ENCODE measurements around the gene TLCD2. TPM values are rescaled to one million over a fixed set of nuclear protein-coding genes. Genes with fewer than 3 reads are reported as not detected.

Gene TLCD2
- total and polyA plus RNA-seq, 7 donors, result 1.1 to 2.9 (median 1.6) TPM

DNA sequence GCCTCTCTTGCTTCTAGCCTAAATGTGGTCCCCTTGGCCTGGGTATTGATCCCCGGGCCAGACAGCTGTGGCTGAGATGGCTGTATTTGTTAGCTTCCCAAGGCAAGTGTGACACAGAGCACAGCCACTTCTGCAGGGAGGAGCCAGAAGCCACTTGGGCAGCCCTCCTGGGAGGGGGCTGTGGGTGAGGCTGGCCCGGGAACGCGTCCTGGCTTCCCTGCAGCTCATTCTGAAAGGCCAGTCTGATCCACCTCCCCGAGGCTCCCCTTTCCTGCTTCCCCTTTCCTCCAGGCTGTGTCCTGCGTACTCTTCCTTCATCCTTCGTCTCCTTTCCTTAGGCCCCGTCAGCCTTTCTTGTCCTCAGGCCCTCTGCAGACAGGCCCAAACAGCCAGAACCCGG lies 40.5 kb upstream of the TLCD2 start:
- no peaks in the 10 kb centered on the region for H3K36me3 ChIP-seq (ENCODE audit: insufficient read depth in 1 of 2, low read depth in 1 of 2)
- H3K9me3 ChIP-seq, result no peaks in the 10 kb centered on the region
- 77 to 88% (median 83%) methylated on average over 9 of the region's 9 CpGs for WGBS, 3 donors
- DNase-seq, result no peak
- peaks cover 3% of the 10 kb centered on the region for H3K4me1 ChIP-seq
- TF ChIP-seq, protein P1, sequence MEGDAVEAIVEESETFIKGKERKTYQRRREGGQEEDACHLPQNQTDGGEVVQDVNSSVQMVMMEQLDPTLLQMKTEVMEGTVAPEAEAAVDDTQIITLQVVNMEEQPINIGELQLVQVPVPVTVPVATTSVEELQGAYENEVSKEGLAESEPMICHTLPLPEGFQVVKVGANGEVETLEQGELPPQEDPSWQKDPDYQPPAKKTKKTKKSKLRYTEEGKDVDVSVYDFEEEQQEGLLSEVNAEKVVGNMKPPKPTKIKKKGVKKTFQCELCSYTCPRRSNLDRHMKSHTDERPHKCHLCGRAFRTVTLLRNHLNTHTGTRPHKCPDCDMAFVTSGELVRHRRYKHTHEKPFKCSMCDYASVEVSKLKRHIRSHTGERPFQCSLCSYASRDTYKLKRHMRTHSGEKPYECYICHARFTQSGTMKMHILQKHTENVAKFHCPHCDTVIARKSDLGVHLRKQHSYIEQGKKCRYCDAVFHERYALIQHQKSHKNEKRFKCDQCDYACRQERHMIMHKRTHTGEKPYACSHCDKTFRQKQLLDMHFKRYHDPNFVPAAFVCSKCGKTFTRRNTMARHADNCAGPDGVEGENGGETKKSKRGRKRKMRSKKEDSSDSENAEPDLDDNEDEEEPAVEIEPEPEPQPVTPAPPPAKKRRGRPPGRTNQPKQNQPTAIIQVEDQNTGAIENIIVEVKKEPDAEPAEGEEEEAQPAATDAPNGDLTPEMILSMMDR (IDR thresholded peaks at IDR 0.05), result no peak
- intact Hi-C loops (cut with DNase I), result no loop called here
- H3K27me3 ChIP-seq (ENCODE audit: insufficient read depth in 3 of 3, low read length in 2 of 3), result no peaks in the 10 kb centered on the region
- no peak for ATAC-seq
- no peak overlapping the region for H3K27ac ChIP-seq
- H3K4me3 ChIP-seq, result no peak overlapping the region

DNA sequence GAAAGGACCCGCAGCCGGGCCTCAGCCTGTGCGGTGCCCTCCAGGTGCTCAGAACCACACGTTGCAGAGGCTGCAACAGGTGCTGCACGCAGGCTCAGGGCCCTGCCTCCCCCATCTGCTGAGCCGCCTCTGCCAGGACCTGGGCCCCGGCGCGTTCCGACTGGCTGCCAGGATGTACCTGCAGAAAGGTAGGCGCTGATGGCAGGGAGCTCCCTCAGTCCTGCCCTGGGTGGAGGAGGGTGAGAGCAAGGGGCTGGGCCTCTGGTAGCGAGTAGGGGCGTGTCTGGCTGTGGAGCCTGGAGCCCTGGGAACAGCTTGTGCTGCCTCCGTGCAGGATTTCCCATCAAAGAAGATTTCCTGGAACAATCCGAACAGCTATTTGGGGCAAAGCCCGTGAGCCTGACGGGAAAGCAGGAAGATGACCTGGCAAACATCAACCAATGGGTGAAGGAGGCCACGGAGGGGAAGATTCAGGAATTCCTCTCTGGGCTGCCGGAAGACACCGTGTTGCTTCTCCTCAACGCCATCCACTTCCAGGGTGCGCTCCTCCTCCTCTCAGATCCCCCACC lies 36.9 kb upstream of the TLCD2 start:
- H3K27me3 ChIP-seq (ENCODE audit: insufficient read depth in 3 of 3, low read length in 2 of 3), result no peaks in the 10 kb centered on the region
- intact Hi-C loops (cut with DNase I), result no loop called here
- TF ChIP-seq, protein P1 (IDR thresholded peaks at IDR 0.05), result no peak
- WGBS, 3 donors, result 72 to 77% (median 72%) methylated on average over 21 to 22 of the region's 22 CpGs
- no peaks in the 10 kb centered on the region for H3K36me3 ChIP-seq (ENCODE audit: insufficient read depth in 1 of 2, low read depth in 1 of 2)
- H3K27ac ChIP-seq, result peak overlapping the region; percentile 36
- H3K9me3 ChIP-seq, result no peaks in the 10 kb centered on the region
- H3K4me3 ChIP-seq, result no peak overlapping the region
- DNase-seq, result no peak
- H3K4me1 ChIP-seq, result no peaks in the 10 kb centered on the region
- ATAC-seq, result peak; percentile 56 to 65 (median 63)

DNA sequence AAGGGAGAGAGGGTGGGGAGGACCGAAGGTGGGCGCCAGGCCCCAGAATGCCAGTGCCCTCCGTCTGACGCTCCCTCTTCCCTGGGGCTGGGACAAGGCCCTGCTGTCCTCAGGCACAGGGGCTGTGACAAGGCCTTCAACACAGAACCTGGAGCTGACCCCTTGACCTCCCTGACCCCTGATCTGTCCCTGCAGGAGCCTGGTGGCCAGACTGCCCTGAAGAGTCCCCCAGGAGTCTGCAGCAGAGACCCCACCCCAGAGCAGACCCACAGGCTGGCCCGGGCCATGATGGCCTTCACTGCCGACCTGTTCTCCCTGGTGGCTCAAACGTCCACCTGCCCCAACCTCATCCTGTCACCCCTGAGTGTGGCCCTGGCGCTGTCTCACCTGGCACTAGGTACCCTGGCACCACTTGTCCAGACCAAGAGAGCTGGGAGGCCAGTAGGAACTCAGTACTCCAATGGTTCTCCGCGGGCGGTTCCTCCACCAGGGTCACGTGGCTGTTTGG lies 35.4 kb upstream of the TLCD2 start:
- 90 to 93% (median 93%) methylated on average over 12 of the region's 12 CpGs for WGBS, 3 donors
- TF ChIP-seq, protein P1 (IDR thresholded peaks at IDR 0.05), result no peak
- H3K27ac ChIP-seq, result no peak overlapping the region
- H3K36me3 ChIP-seq (ENCODE audit: insufficient read depth in 1 of 2, low read depth in 1 of 2), result no peaks in the 10 kb centered on the region
- H3K27me3 ChIP-seq (ENCODE audit: insufficient read depth in 3 of 3, low read length in 2 of 3), result no peaks in the 10 kb centered on the region
- no peaks in the 10 kb centered on the region for H3K9me3 ChIP-seq
- no peaks in the 10 kb centered on the region for H3K4me1 ChIP-seq
- DNase-seq, result no peak
- intact Hi-C loops (cut with DNase I), result no loop called here
- no peak overlapping the region for H3K4me3 ChIP-seq
- ATAC-seq, result no peak

DNA sequence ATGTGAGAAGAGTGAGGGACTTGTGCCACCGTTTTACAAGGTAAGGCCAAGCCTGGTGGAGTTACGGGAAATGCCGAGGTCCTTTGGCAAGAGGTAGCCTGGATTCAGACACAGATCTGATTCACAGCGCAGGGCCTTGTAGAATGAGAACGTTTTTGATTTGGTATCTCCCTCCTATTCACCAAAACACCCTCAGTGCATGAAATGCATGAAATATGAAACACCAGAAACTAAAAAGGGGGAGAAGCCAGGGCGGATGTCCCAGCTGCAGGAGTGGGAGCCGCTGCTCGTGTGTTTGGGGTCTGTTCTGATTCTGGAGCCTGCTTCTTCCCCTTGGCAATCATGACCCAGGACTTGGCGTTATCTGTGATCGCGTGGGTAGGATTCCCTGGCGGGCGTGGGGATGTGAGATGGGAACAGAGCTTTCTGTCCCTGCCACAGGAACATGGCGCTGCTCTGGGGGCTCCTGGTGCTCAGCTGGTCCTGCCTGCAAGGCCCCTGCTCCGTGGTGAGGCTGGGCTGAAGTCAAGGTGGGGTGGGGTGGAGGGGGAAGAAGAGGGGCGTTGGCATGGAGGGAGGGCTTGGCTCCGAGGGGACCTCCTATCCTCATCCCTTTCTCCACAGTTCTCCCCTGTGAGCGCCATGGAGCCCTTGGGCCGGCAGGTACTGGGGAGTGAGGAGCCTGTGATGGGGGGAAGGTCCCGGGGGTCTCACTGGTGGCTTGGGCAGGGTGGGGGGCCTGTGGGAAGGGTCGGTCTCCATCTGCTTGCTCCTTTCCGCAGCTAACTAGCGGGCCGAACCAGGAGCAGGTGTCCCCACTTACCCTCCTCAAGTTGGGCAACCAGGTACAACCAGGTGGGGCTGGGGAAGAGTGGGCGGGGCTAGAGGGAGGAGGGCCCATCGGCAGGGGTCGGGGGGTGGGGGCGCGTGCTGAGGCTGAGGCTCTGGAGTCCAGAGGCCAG lies 34.7 kb upstream of the TLCD2 start:
- TF ChIP-seq, protein P1 (IDR thresholded peaks at IDR 0.05), result no peak
- 61 to 74% (median 68%) methylated on average over 23 to 29 of the region's 29 CpGs for WGBS, 3 donors
- Histone ChIP-seq H3K9me3 (no peaks in the 10 kb centered on the region), H3K4me3 (no peak overlapping the region), H3K4me1 (no peaks in the 10 kb centered on the region), H3K27me3 (ENCODE audit: insufficient read depth in 3 of 3, low read length in 2 of 3) (no peaks in the 10 kb centered on the region), H3K27ac (no peak overlapping the region), H3K36me3 (ENCODE audit: insufficient read depth in 1 of 2, low read depth in 1 of 2) (no peaks in the 10 kb centered on the region)
- intact Hi-C loops (cut with DNase I), result no loop called here
- DNase-seq (no peak), ATAC-seq (peak; percentile 9 to 55 (median 38))

Data from psoas muscle (tissue), 8 donors.